ENCODE measurements around the gene WWC1.
A peak's percentile ranks its signal among the peaks of the same experiment; 100 is the strongest.

Gene WWC1

GRCh38 chr5:168423971-168424370 lies 132.5 kb downstream of the WWC1 start:
- DNase-seq (ENCODE audit: extremely low read depth, low read depth) = no peak
- no peak for TF ChIP-seq CTCF (IDR thresholded peaks at IDR 0.05; ENCODE audit: low read depth, low read length)

- TF ChIP-seq CTCF (IDR thresholded peaks at IDR 0.05; ENCODE audit: low read depth, low read length) = no peak
These were observed 133.3 kb downstream of the WWC1 start for GRCh38 chr5:168424594-168425323.

GRCh38 chr5:168426007-168426863 lies 134.8 kb downstream of the WWC1 start:
- no peak for DNase-seq (ENCODE audit: extremely low read depth, low read depth)
- TF ChIP-seq CTCF (IDR thresholded peaks at IDR 0.05; ENCODE audit: low read depth, low read length) = no peak

More at GRCh38 chr5:168424594-168425323, 133.3 kb downstream of the WWC1 start:
- peak; percentile 4 for DNase-seq (ENCODE audit: extremely low read depth, low read depth)

GRCh38 chr5:168426864-168427172 lies 135.4 kb downstream of the WWC1 start:
- TF ChIP-seq CTCF (IDR thresholded peaks at IDR 0.05; ENCODE audit: low read depth, low read length) = no peak
- DNase-seq (ENCODE audit: extremely low read depth, low read depth) = no peak

GRCh38 chr5:168427224-168427623 lies 135.8 kb downstream of the WWC1 start:
- TF ChIP-seq CTCF (IDR thresholded peaks at IDR 0.05; ENCODE audit: low read depth, low read length) = no peak
- DNase-seq (ENCODE audit: extremely low read depth, low read depth) = no peak

GRCh38 chr5:168428552-168428951 lies 137.1 kb downstream of the WWC1 start:
- no peak for TF ChIP-seq CTCF (IDR thresholded peaks at IDR 0.05; ENCODE audit: low read depth, low read length)
- no peak for DNase-seq (ENCODE audit: extremely low read depth, low read depth)

GRCh38 chr5:168430296-168430695 lies 138.9 kb downstream of the WWC1 start:
- no peak for TF ChIP-seq CTCF (IDR thresholded peaks at IDR 0.05; ENCODE audit: low read depth, low read length)

More at GRCh38 chr5:168430296-168430695, 138.9 kb downstream of the WWC1 start:
- DNase-seq (ENCODE audit: extremely low read depth, low read depth) = no peak

All from AG09319 (cell line).